K562 treated with DMSO at 1 percent for 12 hours (cell line): ENCODE measurements around the gene TBC1D10B. TPM values are rescaled to one million over a fixed set of nuclear protein-coding genes. Genes with fewer than 3 reads are reported as not detected.

Experiments
- total RNA-seq: library from RNA; unstranded; fragments of 300-600 nt; gene quantifications from 2 replicates; pipeline ENCODE4 v1.2.3, GENCODE V29; 2022; ENCODE audit not compliant: insufficient read depth

The TBC1D10B gene, protein sequence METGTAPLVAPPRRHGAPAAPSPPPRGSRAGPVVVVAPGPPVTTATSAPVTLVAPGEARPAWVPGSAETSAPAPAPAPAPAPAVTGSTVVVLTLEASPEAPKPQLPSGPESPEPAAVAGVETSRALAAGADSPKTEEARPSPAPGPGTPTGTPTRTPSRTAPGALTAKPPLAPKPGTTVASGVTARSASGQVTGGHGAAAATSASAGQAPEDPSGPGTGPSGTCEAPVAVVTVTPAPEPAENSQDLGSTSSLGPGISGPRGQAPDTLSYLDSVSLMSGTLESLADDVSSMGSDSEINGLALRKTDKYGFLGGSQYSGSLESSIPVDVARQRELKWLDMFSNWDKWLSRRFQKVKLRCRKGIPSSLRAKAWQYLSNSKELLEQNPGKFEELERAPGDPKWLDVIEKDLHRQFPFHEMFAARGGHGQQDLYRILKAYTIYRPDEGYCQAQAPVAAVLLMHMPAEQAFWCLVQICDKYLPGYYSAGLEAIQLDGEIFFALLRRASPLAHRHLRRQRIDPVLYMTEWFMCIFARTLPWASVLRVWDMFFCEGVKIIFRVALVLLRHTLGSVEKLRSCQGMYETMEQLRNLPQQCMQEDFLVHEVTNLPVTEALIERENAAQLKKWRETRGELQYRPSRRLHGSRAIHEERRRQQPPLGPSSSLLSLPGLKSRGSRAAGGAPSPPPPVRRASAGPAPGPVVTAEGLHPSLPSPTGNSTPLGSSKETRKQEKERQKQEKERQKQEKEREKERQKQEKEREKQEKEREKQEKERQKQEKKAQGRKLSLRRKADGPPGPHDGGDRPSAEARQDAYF
- total RNA-seq = 48.7 and 64.0 TPM in 2 replicates

DNA sequence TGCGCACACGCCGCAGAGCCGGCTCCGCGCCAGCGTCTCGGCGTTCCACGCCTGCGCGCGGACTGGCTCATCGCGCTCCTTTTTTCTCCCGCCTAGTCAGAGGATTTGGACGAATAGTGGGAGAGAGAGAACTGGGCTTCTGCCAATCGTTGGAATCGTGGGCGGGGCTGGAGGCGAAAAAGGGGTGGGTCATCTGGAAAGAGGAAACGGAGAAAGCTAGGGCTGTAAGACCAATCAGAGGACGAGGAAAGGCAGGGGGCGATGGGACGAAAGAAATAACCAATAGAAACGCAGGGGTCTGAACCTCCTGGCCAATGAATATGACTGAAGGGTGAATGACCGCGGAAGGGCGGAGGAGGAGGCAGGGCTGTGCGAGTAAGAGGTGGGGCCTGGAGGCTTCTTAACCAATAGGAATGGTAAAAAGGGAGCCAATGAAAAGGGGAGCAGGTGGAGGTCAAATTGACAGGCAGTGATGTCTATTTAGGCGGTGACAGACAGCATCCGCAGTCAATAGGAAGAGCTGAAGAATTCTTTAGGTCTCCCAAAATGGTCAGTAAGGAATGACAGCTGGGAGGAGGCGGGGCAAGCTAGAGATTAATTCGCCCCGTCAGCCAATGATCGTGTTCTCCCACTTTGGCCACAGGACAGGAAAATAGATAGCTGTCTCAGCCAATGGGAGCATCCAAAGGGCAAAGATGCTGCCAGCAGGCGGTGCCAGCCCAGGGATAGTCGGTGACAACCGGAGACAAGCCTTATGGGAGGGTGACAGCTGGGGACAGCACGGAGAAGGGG lies at the start of gene TBC1D10B:
Gene TBC1D10B (minus strand): TSS at position 39 of the 792 bp plus-strand sequence. CDS start 311 bp downstream, outside the sequence.

DNA sequence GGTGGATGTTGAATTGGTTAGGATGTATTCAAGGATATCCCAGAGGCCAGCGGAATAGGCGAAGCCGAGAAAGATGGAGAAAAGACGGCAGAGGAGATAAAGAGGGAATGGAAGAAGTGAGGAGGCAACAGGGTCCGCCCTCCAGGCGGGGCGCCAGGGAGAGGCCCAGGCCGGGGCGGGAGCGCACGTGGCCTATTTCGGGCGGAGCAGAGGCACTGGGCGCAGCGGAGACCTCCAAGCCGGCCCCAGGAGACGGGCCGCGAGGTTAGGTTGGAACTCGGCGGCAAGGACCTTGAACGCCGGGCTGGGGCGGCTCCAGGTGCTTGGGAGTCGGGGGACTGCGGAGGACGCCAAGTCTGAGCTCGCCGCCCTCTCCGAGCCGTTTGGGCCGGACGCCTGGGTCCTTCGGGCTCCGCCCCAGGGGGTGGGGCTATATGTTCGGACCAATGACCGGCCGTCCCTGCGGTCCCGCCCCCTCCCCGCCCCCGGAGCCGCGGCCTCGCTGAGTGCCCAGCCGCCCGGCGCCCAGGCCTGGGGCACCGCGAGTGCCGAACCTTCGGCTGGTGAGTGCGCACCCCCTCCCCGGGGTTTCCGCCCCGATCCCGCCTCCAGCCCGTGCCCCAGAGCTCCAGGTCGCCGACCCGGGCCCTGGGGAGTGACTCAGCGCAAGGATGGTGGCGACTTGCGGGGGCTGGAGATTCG lies 37.0 kb upstream of the TBC1D10B start, which contains the start of gene ZNF771:
Gene ZNF771 (plus strand): TSS at position 505 of the 702 bp plus-strand sequence. CDS start 448 bp downstream, outside the sequence.

DNA sequence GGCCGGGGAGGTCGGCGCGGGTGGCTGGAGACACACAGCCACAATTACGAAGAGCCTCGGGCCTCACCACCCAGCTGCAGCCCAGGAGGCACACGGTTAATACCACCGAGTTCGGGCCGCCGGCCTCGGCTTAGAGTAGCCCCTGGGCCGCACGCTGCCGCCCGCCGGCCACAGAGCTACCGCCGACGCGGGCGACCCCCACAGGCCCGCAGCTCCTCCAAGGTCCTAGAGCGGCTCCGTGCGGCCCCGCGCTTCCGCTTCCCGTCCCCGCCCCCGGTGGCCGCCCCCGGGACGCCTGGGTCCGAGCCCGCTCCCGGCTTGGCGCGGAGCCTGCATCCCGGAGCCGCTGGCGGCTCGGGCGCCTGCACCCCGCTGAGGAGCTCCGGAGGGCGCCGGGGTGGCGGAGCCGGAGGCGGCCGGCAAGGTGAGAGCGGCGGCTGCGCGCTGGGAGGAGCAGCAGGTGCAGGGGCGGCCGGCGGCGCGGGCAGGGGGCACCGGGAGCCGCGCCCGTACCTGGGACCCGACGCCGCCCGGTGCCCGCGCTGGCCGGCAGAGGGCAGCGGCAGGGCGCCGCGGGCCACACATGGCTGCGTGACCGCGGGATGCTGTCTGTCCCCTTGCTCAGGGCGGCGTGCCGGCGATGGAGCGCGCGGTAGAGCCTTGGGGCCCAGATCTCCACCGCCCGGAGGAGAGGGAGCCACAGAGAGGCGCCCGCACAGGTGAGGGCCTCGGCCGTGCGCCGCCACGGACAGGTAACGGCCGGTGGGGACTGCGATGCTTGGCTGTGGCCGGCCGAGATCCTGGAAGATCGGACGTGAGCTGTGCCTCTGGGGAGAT lies 25.1 kb upstream of the TBC1D10B start, which contains the start of gene ZNF48:
Gene ZNF48 (plus strand): TSS at position 266 of the 837 bp plus-strand sequence. CDS start 375 bp downstream, at position 641.

DNA sequence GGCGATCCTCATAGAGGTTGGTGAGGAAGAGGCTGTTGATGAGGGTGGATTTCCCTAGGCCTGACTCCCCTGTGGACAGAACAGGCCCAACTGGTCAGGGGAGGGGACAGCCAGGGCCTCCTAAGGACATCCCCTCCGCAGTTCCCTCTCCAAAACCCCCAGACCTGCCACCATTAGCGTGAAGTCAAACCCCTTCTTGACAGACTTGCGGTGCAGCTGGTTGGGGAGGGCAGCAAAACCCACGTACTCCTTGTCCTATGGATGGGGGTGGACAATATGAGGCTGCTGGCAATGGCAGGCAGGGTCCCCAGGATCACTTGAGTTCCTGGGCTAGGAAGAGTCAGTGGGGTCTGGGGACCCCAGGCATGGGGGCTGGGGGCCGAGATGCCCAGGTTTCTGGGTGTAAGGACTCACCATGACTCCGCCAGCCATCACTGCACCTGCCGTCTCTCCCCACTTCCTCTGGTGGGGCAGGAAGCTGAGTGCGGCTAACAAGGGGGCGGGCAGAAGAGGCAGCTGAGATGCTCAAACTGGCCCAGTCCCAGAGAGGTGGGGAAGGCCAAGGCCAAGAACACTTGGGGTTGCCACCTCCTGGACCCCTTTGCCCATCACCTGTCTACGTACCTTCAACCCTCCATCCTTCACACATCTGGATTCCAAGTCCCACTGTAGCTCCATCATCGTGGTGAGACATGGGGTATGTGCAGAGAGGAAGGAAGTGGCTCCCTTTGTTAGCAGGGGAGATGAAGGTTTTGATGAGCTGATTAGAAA lies 12.0 kb upstream of the TBC1D10B start, which contains the start of gene SEPTIN1:
Gene SEPTIN1 (minus strand): TSS at position 451 of the 771 bp plus-strand sequence. CDS start 19 bp downstream, at position 432.

DNA sequence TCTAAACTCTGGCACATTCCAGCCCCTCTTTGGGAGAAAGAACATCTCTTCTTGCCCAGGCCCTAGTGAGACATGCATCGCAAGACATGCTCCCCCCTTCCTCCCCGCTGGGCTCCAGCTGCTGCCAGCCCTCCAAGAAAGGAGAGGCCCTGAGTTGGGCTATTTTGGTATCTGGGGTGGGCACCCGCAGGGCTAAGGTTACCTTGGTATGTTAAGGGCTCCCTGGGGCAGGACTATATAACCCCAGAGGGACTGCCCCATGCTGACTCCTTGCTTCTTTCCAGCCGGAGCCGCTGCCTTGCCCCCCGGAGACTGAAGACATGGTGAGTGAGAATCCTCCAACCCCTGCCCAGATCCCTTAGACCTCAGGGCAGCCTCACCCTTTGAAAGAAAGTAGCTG lies 4.2 kb upstream of the TBC1D10B start, which contains the start of gene MYL11:
Gene MYL11 (plus strand): TSS at position 265 of the 400 bp plus-strand sequence. CDS start 56 bp downstream, at position 321.

DNA sequence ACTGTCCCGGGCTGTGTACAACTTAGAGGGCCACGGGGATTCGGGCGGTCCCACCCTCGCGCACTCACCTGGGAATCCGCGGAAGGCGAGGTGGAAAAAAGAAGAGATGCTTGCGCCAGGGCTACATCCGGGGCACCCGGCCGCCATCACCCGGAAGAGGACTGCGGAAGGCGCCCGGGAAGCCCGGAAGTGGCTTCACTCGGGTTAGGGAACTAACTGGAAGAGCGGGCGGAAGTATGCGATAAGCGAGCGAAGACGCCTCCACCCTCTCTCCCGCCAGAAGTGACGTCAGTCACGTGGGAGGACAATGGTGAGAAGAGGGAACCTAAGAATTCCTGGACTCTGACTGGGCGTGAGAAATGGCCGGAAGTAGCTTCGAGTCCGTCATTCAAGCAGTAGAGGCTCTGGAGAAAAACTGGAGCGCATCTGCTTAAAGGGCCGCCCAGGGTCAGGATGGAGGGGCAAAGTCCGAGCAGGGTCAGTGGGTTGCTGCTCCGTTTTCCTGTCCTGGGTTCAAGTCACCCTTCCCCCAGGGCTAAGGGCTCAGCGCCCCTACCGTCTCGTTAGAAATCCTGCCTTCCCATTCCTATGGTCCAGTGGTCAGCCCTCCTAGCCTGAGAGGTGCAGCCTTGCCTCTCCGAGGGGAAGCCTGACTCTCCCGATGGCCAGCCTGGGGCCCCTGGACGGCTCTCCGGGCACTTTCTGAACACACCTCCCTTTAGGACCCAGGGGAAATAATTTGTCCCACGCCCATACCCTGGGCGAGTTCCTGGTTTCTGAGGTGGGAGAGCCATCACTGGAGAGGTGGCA lies 14.9 kb downstream of the TBC1D10B start, which contains the start of gene CD2BP2:
Gene CD2BP2 (minus strand): TSS at position 165 of the 810 bp plus-strand sequence. CDS start 627 bp downstream, outside the sequence.

Other genes starting within 250 kb of the TBC1D10B start
- gene MAPK3, start 247.3 kb downstream of the TBC1D10B start, total RNA-seq = 50.2 and 62.3 TPM in 2 replicates
- gene CORO1A, start 186.9 kb downstream of the TBC1D10B start, total RNA-seq = 37.8 and 46.1 TPM in 2 replicates
- gene BOLA2B, start 176.8 kb downstream of the TBC1D10B start, total RNA-seq = 14.8 and 43.1 TPM in 2 replicates
- gene SLX1A, start 176.6 kb downstream of the TBC1D10B start, total RNA-seq = 45.5 and 56.0 TPM in 2 replicates
- gene SULT1A3, start 171.2 kb downstream of the TBC1D10B start, total RNA-seq = 2.1 and 5.5 TPM in 2 replicates
- gene NPIPB13, start 122.0 kb downstream of the TBC1D10B start, total RNA-seq = 1.3 TPM in 1 of 2 replicates, not detected in the other
- gene CD2BP2, start 15.2 kb downstream of the TBC1D10B start, total RNA-seq = 27.5 and 38.1 TPM in 2 replicates
- not detected in 2 replicates for gene MYL11, start 4.3 kb upstream of the TBC1D10B start, total RNA-seq
- gene SEPTIN1, start 12.1 kb upstream of the TBC1D10B start, total RNA-seq = 1.9 and 3.5 TPM in 2 replicates
- gene ZNF48, start 24.9 kb upstream of the TBC1D10B start, total RNA-seq = 8.8 and 9.4 TPM in 2 replicates
- gene ZNF771, start 37.1 kb upstream of the TBC1D10B start, total RNA-seq = 14.6 and 19.6 TPM in 2 replicates
- gene DCTPP1, start 59.5 kb upstream of the TBC1D10B start, total RNA-seq = 46.3 and 71.8 TPM in 2 replicates
- 57.8 and 99.0 TPM in 2 replicates for gene SEPHS2, start 75.4 kb upstream of the TBC1D10B start, total RNA-seq
- gene ITGAL, start 102.2 kb upstream of the TBC1D10B start, total RNA-seq = 0.15 TPM in 1 of 2 replicates, not detected in the other
- gene ZNF768, start 156.1 kb upstream of the TBC1D10B start, total RNA-seq = 56.9 and 67.2 TPM in 2 replicates
- 1.8 and 3.8 TPM in 2 replicates for gene ZNF747, start 164.4 kb upstream of the TBC1D10B start, total RNA-seq
- 7.4 and 9.7 TPM in 2 replicates for gene ZNF764, start 187.9 kb upstream of the TBC1D10B start, total RNA-seq
- 10.1 and 13.2 TPM in 2 replicates for gene ZNF688, start 201.2 kb upstream of the TBC1D10B start, total RNA-seq
- 2.3 and 6.7 TPM in 2 replicates for gene ZNF785, start 215.2 kb upstream of the TBC1D10B start, total RNA-seq
- gene ZNF689, start 239.9 kb upstream of the TBC1D10B start, total RNA-seq = 6.9 and 13.4 TPM in 2 replicates